Measurements from ENCODE around the gene ETF1.

DNA sequence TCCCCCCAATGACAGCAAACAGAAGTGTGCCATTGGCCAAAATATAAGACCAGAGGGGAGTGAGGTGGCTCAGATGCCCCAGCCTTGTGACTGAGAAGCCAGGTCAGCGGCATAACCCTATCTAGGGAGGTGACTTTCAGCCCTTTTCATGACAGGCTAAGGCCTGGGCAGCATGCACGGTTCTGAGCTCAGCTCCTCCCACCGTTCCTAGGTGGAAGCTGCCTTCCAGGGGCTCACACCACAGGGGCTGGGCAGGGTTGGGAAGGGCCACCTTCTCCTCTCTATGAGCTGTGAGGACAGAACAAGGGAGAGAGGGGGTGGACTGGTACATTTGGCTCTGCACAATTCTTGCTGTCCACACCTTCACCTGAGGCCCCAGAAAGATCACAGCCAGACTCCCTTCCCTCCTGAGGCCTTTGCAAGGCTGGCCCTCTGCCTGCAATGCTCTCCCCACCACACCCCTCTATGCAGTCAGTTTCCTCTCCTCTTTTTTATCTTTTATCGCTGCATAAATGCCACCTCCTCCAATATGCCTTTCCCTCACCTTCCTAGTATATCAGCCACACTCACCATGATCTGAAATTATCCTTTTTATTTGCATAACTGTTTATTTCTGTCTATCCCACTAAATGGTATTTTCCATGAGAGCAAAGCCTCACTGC lies 82.9 kb downstream of the ETF1 start:
- TF ChIP-seq POLR2A (IDR thresholded peaks at IDR 0.05) (no peak), POLR2AphosphoS5 (IDR thresholded peaks at IDR 0.05) (no peak)
